Caki2 (cell line): ENCODE results near the gene SLC35E2B. TPM values are rescaled to one million over a fixed set of nuclear protein-coding genes. Genes with fewer than 3 reads are reported as not detected.
"Not testable (repeated sequence)": the region's sequence is repeated elsewhere in the genome, so short reads cannot be mapped to it uniquely, and the experiment has no call there.

ENCODE experiments used
- DNase-seq: peaks from one replicate; pipeline ENCODE4 v3.0.0-alpha.2; 2015; ENCODE audit warnings: low read depth
- in situ Hi-C: cut with HindIII; loops from 2 replicates; pipeline ENCODE4 v1.10.0; 2016; ENCODE audit warnings: low sequenced_read_pairs, low pct_unique_long_range_greater_than_20kb, mixed read lengths
- total RNA-seq: library from RNA; depleted of rRNA; stranded (reverse); fragments of >200 nt; shearing (Covaris generic); gene quantifications from 2 replicates; pipeline ENCODE4 v1.2.3, GENCODE V29; 2014; ENCODE audit warnings: low replicate concordance

Gene SLC35E2B
- total RNA-seq, 1 experiment from 2014 or later: 13.8 TPM

GRCh38 chr1:1707241-1707640 is 14.6 kb upstream of the SLC35E2B start:
- in situ Hi-C loops, DNase-seq: not testable (repeated sequence)

GRCh38 chr1:1705623-1706022 is 13.0 kb upstream of the SLC35E2B start:
- DNase-seq, in situ Hi-C loops: not testable (repeated sequence)

GRCh38 chr1:1704284-1704957 is 11.8 kb upstream of the SLC35E2B start:
- DNase-seq, in situ Hi-C loops: not testable (repeated sequence)

GRCh38 chr1:1703796-1704195 is 11.2 kb upstream of the SLC35E2B start:
- DNase-seq: no peak
- in situ Hi-C loops: no loop called here

DNA sequence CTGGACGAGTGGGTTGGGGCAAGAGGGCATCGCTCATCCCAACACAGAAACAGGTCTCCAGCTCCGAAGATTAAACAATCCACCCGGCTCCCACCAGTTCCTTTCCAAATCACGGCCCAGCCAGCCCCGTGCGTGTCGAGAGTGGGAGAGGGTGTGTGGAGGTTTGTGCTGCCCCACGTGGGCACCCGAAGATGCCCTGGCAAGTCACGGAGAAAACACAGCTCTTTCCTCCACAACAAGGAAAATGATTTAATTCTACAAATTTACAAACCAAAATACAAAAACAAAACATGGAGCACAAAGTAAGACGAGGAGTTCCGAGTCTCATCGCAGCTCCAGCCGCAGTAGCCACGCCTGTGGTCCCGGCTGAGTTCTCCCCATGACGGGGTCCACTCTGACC is 9.9 kb upstream of the SLC35E2B start:
- DNase-seq, in situ Hi-C loops: not testable (repeated sequence)

DNA sequence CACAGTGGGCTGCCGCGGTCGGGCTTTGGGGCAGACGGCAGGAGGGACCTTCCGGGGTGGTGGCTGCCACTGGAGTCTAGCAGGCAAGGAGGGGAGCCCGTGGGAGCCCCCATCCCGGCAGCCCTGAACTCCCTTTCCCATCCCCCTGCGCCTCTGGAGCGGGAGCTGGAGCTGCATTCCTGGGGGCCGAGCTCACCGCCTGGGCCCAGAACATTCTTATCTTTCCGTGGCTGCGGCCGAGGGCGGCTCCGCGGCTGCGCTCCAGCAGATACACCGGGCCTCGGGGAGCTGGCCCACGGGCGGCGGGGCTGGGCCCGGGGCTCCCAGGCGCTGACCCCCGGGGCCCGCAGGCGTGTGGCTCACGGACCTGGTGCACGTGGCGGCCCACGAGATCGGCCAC is 8.0 kb upstream of the SLC35E2B start:
- in situ Hi-C loops, DNase-seq: not testable (repeated sequence)

DNA sequence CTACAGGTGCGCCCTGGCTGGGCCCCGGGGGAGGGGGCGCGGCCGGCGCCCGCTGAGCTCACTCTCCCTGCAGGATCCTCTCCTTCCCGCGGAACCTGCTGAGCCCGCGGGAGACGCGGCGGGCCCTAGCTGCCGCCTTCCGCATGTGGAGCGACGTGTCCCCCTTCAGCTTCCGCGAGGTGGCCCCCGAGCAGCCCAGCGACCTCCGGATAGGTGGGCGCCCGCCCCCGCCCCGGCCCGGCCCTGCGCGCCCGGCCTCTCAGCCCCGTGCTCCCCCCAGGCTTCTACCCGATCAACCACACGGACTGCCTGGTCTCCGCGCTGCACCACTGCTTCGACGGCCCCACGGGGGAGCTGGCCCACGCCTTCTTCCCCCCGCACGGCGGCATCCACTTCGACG is 7.5 kb upstream of the SLC35E2B start:
- DNase-seq, in situ Hi-C loops: not testable (repeated sequence)

DNA sequence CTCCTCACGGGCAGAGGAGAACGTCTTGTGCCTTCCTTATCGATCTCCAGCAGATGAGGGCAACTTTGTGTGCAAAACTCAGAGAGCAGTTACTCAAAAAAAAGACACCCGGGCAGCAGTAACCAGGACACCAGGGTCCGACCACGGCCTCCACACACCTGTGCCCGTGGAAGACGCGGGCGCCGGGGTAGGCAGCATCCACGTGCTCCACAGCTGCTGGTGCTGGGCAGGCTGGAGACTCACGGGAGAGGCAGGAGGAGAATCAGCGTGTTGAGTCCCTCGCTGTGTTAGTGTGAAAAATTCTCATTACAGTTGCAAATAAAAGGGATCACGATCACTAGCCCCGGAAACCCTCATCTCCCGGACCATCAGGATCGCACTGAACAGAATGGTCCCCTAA is 6.5 kb upstream of the SLC35E2B start:
- DNase-seq, in situ Hi-C loops: not testable (repeated sequence)

GRCh38 chr1:1697358-1698183 is 5.0 kb upstream of the SLC35E2B start:
- DNase-seq, in situ Hi-C loops: not testable (repeated sequence)

- in situ Hi-C loops: not testable (repeated sequence)
Observed at GRCh38 chr1:1696431-1697357, 4.1 kb upstream of the SLC35E2B start.

DNA sequence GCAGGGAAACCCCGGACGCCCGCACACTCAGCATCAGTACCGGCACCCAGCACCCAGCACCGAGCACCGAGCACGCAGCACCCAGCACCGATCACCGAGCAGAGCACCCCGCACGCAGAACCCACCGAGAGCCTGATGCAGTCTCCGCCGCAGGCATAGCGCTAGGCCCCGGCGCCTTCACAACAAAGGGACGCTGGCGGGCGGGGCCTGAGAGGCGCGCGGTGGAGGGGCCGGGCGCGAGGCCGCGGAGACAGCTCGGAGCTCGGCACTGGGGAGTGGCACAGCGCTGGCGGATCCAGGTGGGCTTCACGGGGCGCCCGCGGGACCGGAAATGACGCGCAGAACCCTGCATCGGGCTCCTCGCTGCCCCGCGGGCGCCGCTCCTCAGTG is 276 bp downstream of the SLC35E2B start:
- DNase-seq: peak; percentile 53
- in situ Hi-C loops: not testable (repeated sequence)

More at GRCh38 chr1:1696431-1697357, 4.1 kb upstream of the SLC35E2B start:
- DNase-seq: not testable (repeated sequence)

DNA sequence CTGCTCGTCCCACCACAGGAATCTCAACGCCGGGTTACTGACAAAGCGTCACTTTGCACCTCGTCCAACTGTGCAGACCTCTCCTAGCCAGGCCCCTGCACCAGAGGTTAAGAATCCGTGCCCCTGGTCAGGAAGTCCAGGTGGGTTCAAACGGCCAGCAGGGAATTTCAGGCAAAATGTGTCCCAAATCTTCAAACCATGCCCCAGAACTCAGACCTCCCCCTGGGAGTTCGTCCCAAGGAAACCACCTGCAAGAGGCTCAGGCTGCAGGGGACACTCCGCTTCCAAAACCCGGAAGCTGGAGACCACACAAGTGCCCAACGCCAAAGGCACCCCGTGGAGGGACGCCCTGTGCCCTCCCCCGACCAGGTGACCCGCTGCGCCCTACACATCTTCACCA is 1.2 kb downstream of the SLC35E2B start:
- not testable (repeated sequence) for DNase-seq

GRCh38 chr1:1689526-1689925 is 3.1 kb downstream of the SLC35E2B start:
- DNase-seq, in situ Hi-C loops: not testable (repeated sequence)

More for the DNA sequence above, 1.2 kb downstream of the SLC35E2B start:
- in situ Hi-C loops: not testable (repeated sequence)

- in situ Hi-C loops: no loop called here
- no peak for DNase-seq
Observed at GRCh38 chr1:1687846-1688245, 4.7 kb downstream of the SLC35E2B start.

DNA sequence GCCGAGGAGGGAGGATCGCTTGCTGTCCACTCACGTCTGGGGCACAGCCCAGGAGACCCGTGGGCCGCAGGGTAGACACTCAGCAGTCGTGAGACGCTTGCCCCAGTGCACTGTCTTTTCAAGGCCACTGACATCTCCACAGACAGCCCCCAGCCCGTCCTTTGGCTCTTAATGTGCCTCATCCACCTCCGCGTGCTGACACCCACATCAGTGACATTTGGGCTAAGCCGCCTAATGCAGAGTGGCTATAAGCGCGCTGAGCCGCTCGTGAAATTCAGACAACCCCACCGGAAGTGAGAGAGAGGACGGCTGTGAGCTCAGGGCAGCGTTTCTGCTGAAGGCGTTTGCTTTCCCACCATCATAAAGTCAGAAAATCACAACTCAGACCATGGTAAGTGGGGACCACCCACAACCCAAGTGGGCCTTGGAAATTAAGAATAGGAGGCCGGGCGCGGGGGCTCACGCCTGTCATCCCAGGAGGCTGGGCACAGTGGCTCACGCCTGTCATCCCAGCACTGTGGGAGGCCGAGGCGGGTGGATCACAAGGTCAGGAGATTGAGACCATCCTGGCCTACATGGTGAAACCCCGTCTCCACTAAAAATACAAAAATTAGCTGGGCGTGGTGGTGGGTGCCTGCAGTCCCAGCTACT is 8.4 kb downstream of the SLC35E2B start:
- no peak for DNase-seq
- in situ Hi-C loops: no loop called here

- DNase-seq: no peak
- in situ Hi-C loops: no loop called here
Observed at GRCh38 chr1:1683104-1683905, 9.3 kb downstream of the SLC35E2B start.

- DNase-seq: no peak
- in situ Hi-C loops: no loop called here
Observed at GRCh38 chr1:1680912-1681273, 11.7 kb downstream of the SLC35E2B start.
